ENCODE data around the gene DPPA4.

The DPPA4 gene

GRCh38 chr3:109316162-109316730, 21.1 kb downstream of the DPPA4 start, which contains the start of gene DPPA2:
TSS of gene DPPA2 (minus strand) at chr3:109316517. CDS start at chr3:109314542, 1,975 bp downstream.
- Histone ChIP-seq H3K4me3 (ENCODE audit: low read depth in 1 of 2, low read length in 1 of 2) (no peak within 1 kb of the TSS), H3K4me1 (ENCODE audit: control insufficient read depth in 1 of 2, insufficient read depth in 1 of 2, low read depth in 1 of 2, low read length in 1 of 2) (peaks cover 5 to 7% of the 10 kb centered on the region in 2 experiments), H3K9me3 (no peaks in the 10 kb centered on the region), H3K36me3 (no peaks in the 10 kb centered on the region), H3K27ac (no peak within 1 kb of the TSS), H3K27me3 (no peaks in the 10 kb centered on the region)
- TF ChIP-seq CTCF (IDR thresholded peaks at IDR 0.05), result no peak

- Histone ChIP-seq H3K27ac (no peak overlapping the region), H3K27me3 (no peaks in the 10 kb centered on the region), H3K4me1 (ENCODE audit: control insufficient read depth in 1 of 2, insufficient read depth in 1 of 2, low read depth in 1 of 2, low read length in 1 of 2) (peaks cover 5 to 7% of the 10 kb centered on the region in 2 experiments), H3K36me3 (no peaks in the 10 kb centered on the region), H3K9me3 (no peaks in the 10 kb centered on the region), H3K4me3 (ENCODE audit: low read depth in 1 of 2, low read length in 1 of 2) (no peak overlapping the region)
- no peak for TF ChIP-seq CTCF (IDR thresholded peaks at IDR 0.05)
These were observed 24.3 kb downstream of the DPPA4 start for GRCh38 chr3:109313061-109313460.

DNA sequence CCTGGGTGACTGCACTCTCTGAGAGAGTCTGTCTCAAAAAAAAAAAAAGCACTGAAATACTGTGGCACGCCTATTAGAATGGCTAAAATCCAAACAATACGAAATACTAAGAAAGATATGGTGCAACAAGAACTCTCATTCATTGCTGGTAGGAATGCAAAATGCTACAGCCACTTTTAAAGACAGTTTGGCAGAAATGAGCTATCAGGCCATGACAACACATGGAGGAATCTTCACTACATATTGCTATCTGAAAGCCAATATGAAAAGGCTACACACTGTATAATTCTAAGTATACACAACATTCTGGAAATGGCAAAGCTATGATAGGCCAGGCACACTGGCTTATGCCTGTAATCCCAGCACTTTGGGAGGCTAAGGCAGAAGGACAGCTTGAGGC, 39.9 kb downstream of the DPPA4 start:
- no peak overlapping the region for H3K4me3 ChIP-seq (ENCODE audit: low read depth in 1 of 2, low read length in 1 of 2)
- no peak overlapping the region for H3K27ac ChIP-seq
- H3K9me3 ChIP-seq, result no peaks in the 10 kb centered on the region
- H3K4me1 ChIP-seq (ENCODE audit: control insufficient read depth in 1 of 2, insufficient read depth in 1 of 2, low read depth in 1 of 2, low read length in 1 of 2), result no peaks in the 10 kb centered on the region
- no peaks in the 10 kb centered on the region for H3K27me3 ChIP-seq
- no peak for TF ChIP-seq CTCF (IDR thresholded peaks at IDR 0.05)
- no peaks in the 10 kb centered on the region for H3K36me3 ChIP-seq

DNA sequence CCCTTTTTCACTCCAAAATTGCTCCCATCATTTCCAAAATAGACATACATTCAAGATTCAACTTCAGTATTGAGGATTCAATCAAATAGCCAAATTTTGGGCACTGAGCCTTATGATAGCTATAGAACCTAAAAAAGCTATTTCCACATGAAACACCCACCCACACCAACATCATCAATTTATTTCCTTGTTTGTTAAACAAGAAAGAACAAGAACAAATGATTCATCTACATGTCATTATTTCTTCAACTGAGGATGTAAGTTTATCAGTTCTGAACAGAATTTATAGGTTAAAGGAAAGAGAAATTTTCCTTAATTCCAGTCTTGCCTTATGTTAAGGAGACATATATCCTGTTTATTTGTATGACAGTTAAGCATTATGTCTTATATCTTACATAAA, 53.3 kb downstream of the DPPA4 start:
- Histone ChIP-seq H3K4me3 (ENCODE audit: low read depth in 1 of 2, low read length in 1 of 2) (no peak overlapping the region), H3K4me1 (ENCODE audit: control insufficient read depth in 1 of 2, insufficient read depth in 1 of 2, low read depth in 1 of 2, low read length in 1 of 2) (no peaks in the 10 kb centered on the region), H3K9me3 (no peaks in the 10 kb centered on the region), H3K27ac (no peak overlapping the region), H3K36me3 (no peaks in the 10 kb centered on the region), H3K27me3 (no peaks in the 10 kb centered on the region)
- TF ChIP-seq CTCF (IDR thresholded peaks at IDR 0.05), result no peak

- H3K4me1 ChIP-seq (ENCODE audit: control insufficient read depth in 1 of 2, insufficient read depth in 1 of 2, low read depth in 1 of 2, low read length in 1 of 2), result no peaks in the 10 kb centered on the region
- no peak overlapping the region for H3K27ac ChIP-seq
- TF ChIP-seq CTCF (IDR thresholded peaks at IDR 0.05), result no peak
- H3K36me3 ChIP-seq, result no peaks in the 10 kb centered on the region
- H3K27me3 ChIP-seq, result no peaks in the 10 kb centered on the region
- no peak overlapping the region for H3K4me3 ChIP-seq (ENCODE audit: low read depth in 1 of 2, low read length in 1 of 2)
- no peaks in the 10 kb centered on the region for H3K9me3 ChIP-seq
These were observed 58.8 kb downstream of the DPPA4 start for GRCh38 chr3:109278546-109278945.

Measured in neutrophil (primary cell).